ENCODE results near the gene PSD4.

GRCh38 chr2:113126845-113127645 is 46.7 kb upstream of the PSD4 start, which contains the start of gene IL1RN:
- no peak for TF ChIP-seq ZNF274 (IDR thresholded peaks at IDR 0.05; ENCODE audit: borderline replicate concordance, extremely low read depth, low read length)
- no peak for TF ChIP-seq SIRT6 (IDR thresholded peaks at IDR 0.05; ENCODE audit: low read length)
- no peak for TF ChIP-seq BACH1 (IDR thresholded peaks at IDR 0.05; ENCODE audit: low read length)
- no peak for TF ChIP-seq GABPA (IDR thresholded peaks at IDR 0.05; ENCODE audit: borderline replicate concordance, insufficient read depth, low read length)
- TF ChIP-seq TEAD4 (IDR thresholded peaks at IDR 0.05; ENCODE audit: low read depth, low read length), result no peak
- TF ChIP-seq, protein P1, sequence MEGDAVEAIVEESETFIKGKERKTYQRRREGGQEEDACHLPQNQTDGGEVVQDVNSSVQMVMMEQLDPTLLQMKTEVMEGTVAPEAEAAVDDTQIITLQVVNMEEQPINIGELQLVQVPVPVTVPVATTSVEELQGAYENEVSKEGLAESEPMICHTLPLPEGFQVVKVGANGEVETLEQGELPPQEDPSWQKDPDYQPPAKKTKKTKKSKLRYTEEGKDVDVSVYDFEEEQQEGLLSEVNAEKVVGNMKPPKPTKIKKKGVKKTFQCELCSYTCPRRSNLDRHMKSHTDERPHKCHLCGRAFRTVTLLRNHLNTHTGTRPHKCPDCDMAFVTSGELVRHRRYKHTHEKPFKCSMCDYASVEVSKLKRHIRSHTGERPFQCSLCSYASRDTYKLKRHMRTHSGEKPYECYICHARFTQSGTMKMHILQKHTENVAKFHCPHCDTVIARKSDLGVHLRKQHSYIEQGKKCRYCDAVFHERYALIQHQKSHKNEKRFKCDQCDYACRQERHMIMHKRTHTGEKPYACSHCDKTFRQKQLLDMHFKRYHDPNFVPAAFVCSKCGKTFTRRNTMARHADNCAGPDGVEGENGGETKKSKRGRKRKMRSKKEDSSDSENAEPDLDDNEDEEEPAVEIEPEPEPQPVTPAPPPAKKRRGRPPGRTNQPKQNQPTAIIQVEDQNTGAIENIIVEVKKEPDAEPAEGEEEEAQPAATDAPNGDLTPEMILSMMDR (IDR thresholded peaks at IDR 0.05; ENCODE audit: control extremely low read depth in 1 of 3, insufficient read depth in 1 of 3, low read depth in 1 of 3, low read length in 3 of 3), result no peak
- TF ChIP-seq POLR2AphosphoS5 (IDR thresholded peaks at IDR 0.05; ENCODE audit: low read depth, low read length), result no peak
- no peak for TF ChIP-seq POLR2A (IDR thresholded peaks at IDR 0.05; ENCODE audit: control extremely low read depth in 1 of 2, low read depth in 2 of 2, low read length in 2 of 2)
- TF ChIP-seq YY1 (IDR thresholded peaks at IDR 0.05; ENCODE audit: low read depth, low read length), result no peak
- no peak for TF ChIP-seq SP1 (IDR thresholded peaks at IDR 0.05; ENCODE audit: low read depth, low read length)
